Ovary (tissue), 3 donors: ENCODE data around the gene SOCS7.

Experiments used
- CTCF ChIP-seq, 3 donors: fragments of 450-650 bp in 2 of 3; fragments of 200-600 bp in 1 of 3; IDR thresholded peaks; one replicate each; pipeline versions ENCODE4 v1.5.1 to v1.8.0; 2016 to 2022; ENCODE audit warnings: antibody characterized with exemption in 3 of 3, mild to moderate bottlenecking in 1 of 3
- EP300 ChIP-seq: sonication (generic); formaldehyde crosslinking; IDR thresholded peaks from one replicate; pipeline ENCODE4 v1.6.1; 2017; ENCODE audit warnings: antibody characterized with exemption
- POLR2A ChIP-seq: fragments of 450-650 bp; IDR thresholded peaks from one replicate; pipeline ENCODE4 v1.6.1; 2017; ENCODE audit warnings: antibody characterized with exemption, mild to moderate bottlenecking, moderate library complexity
- donor health status: DM: no; HTN: no; CAD: no.

GRCh38 chr17:38421871-38422827 is 70.5 kb downstream of the SOCS7 start:
- TF ChIP-seq CTCF (IDR thresholded peaks at IDR 0.05) (no peak), POLR2A (no peak), EP300 (no peak)
